Activated T-cell treated with anti-CD3 and anti-CD28 coated beads for 48 hours (primary cell): ENCODE results near the gene PRKAR2B.
A peak's percentile ranks its signal among the peaks of the same experiment; 100 is the strongest.

Source experiments
- DNase-seq: peaks from one replicate; pipeline ENCODE4 v3.0.0-alpha.2; 2020; ENCODE audit warnings: low read depth

Gene PRKAR2B

GRCh38 chr7:107160389-107160788 lies 115.9 kb downstream of the PRKAR2B start:
- no peak for DNase-seq

GRCh38 chr7:107161415-107161814 lies 116.9 kb downstream of the PRKAR2B start:
- DNase-seq = no peak

- DNase-seq = no peak
These were observed 118.0 kb downstream of the PRKAR2B start for GRCh38 chr7:107162475-107162874.

GRCh38 chr7:107164092-107164491 lies 119.6 kb downstream of the PRKAR2B start:
- DNase-seq = no peak

GRCh38 chr7:107165341-107165740 lies 120.8 kb downstream of the PRKAR2B start:
- no peak for DNase-seq

GRCh38 chr7:107166736-107167426 lies 122.4 kb downstream of the PRKAR2B start:
- no peak for DNase-seq

- peak; percentile 54 for DNase-seq
These were observed 123.2 kb downstream of the PRKAR2B start for GRCh38 chr7:107167483-107168232.

- peak; percentile 93 for DNase-seq
These were observed 124.0 kb downstream of the PRKAR2B start, which contains the start of gene HBP1 for GRCh38 chr7:107168233-107169119. Gene HBP1 (plus strand): TSS chr7:107169003. CDS start chr7:107179894, 10,891 bp downstream.

- peak; percentile 87 for DNase-seq
These were observed 124.9 kb downstream of the PRKAR2B start for GRCh38 chr7:107169120-107170050.

- DNase-seq = no peak
These were observed 125.8 kb downstream of the PRKAR2B start for GRCh38 chr7:107170051-107170915.

- no peak for DNase-seq
These were observed 127.0 kb downstream of the PRKAR2B start for GRCh38 chr7:107171496-107171895.

GRCh38 chr7:107172276-107173032 lies 127.9 kb downstream of the PRKAR2B start:
- no peak for DNase-seq

GRCh38 chr7:107173191-107173590 lies 128.7 kb downstream of the PRKAR2B start:
- DNase-seq = no peak

- DNase-seq = no peak
These were observed 129.3 kb downstream of the PRKAR2B start for GRCh38 chr7:107173691-107174406.

GRCh38 chr7:107179326-107180164 lies 135.0 kb downstream of the PRKAR2B start:
- DNase-seq = no peak

- DNase-seq = peak; percentile 56
These were observed 135.9 kb downstream of the PRKAR2B start for GRCh38 chr7:107180378-107180777.

- DNase-seq = no peak
These were observed 136.7 kb downstream of the PRKAR2B start for GRCh38 chr7:107181172-107181571.

GRCh38 chr7:107185716-107186115 lies 141.2 kb downstream of the PRKAR2B start:
- no peak for DNase-seq
